Keratinocyte (primary cell): ENCODE results near the gene TLE6. TPM values are rescaled to one million over a fixed set of nuclear protein-coding genes. Genes with fewer than 3 reads are reported as not detected.

Source experiments
- DNase-seq: peaks from one replicate; pipeline ENCODE4 v3.0.0-alpha.2; 2011; ENCODE audit warnings: low read depth, missing footprints, low spot score
- FAIRE-seq: peaks from 2 replicates; lab custom pipeline; 2011; peaks lifted over from hg19 to GRCh38; lab: Jason Lieb, UNC
- H2AFZ ChIP-seq: 2 replicates; pipeline ENCODE4 v1.6.0; 2012; ENCODE audit warnings: low read length, control low read depth, inconsistent platforms; ENCODE audit not compliant: control insufficient read depth
- H3K27ac ChIP-seq: 2 replicates; pipeline ENCODE4 v1.5.1; 2011; ENCODE audit warnings: low read length; ENCODE audit not compliant: control insufficient read depth, insufficient read depth
- H3K27me3 ChIP-seq: 3 replicates; pipeline ENCODE4 v1.6.0; 2011; ENCODE audit warnings: low read length; ENCODE audit not compliant: control insufficient read depth, insufficient read depth; ENCODE audit errors: extremely low read depth
- H3K36me3 ChIP-seq, 2 experiments: 2 replicates in 1 of 2; 3 replicates in 1 of 2; pipeline ENCODE4 v1.5.1; 2011; ENCODE audit warnings: low read length in 2 of 2, mild to moderate bottlenecking in 1 of 2; ENCODE audit not compliant: control insufficient read depth in 2 of 2, insufficient read depth in 2 of 2; ENCODE audit errors: extremely low read depth in 1 of 2
- H3K4me1 ChIP-seq: 3 replicates; pipeline ENCODE4 v1.5.1; 2011; ENCODE audit warnings: low read length; ENCODE audit not compliant: control insufficient read depth, insufficient read depth; ENCODE audit errors: extremely low read depth
- H3K4me2 ChIP-seq: 3 replicates; pipeline ENCODE4 v1.6.0; 2011; ENCODE audit warnings: low read depth, low read length; ENCODE audit not compliant: control insufficient read depth, insufficient read depth; ENCODE audit errors: extremely low read depth
- H3K4me3 ChIP-seq, 3 experiments: fragments of 200-600 bp in 1 of 3; sonication (generic) in 1 of 3; 2 replicates in 2 of 3; 3 replicates in 1 of 3; pipeline ENCODE4 v1.5.1; 2011 to 2016; ENCODE audit warnings: low read length in 3 of 3, mild to moderate bottlenecking in 3 of 3, control low read depth in 2 of 3, inconsistent platforms in 1 of 3, low read depth in 1 of 3, mixed read lengths in 1 of 3, mixed run types in 1 of 3, moderate library complexity in 1 of 3; ENCODE audit not compliant: control insufficient read depth in 2 of 3, insufficient read depth in 2 of 3; ENCODE audit errors: extremely low read depth in 1 of 3
- H3K79me2 ChIP-seq: 2 replicates; pipeline ENCODE4 v1.6.0; 2012; ENCODE audit warnings: low read length; ENCODE audit not compliant: control insufficient read depth, insufficient read depth
- H3K9ac ChIP-seq: 3 replicates; pipeline ENCODE4 v1.6.0; 2011; ENCODE audit warnings: low read length; ENCODE audit not compliant: control insufficient read depth, insufficient read depth; ENCODE audit errors: extremely low read depth
- H3K9me1 ChIP-seq: 3 replicates; pipeline ENCODE4 v1.6.0; 2011; ENCODE audit warnings: low read length; ENCODE audit not compliant: control insufficient read depth, insufficient read depth; ENCODE audit errors: extremely low read depth
- H3K9me3 ChIP-seq: 2 replicates; pipeline ENCODE4 v1.5.1; 2012; ENCODE audit warnings: low read depth, low read length; ENCODE audit not compliant: control insufficient read depth
- H4K20me1 ChIP-seq: 3 replicates; pipeline ENCODE4 v1.6.0; 2011; ENCODE audit warnings: low read length; ENCODE audit not compliant: control insufficient read depth, insufficient read depth; ENCODE audit errors: extremely low read depth
- EZH2 ChIP-seq: IDR thresholded peaks from one replicate; pipeline ENCODE4 v1.6.1; 2012; ENCODE audit warnings: inconsistent platforms, mild to moderate bottlenecking, low read length, moderate library complexity
- dilution Hi-C: fragments of 300-500 bp; cut with MboI; formaldehyde crosslinking; loops from one replicate; pipeline ENCODE4 v1.7.0; 2020; ENCODE audit warnings: low sequenced_read_pairs; ENCODE audit not compliant: extremely low pct_ligation_motif_present
- polyA plus RNA-seq, 5 experiments: library from polyadenylated mRNA; depleted of rRNA in 3 of 5; stranded (reverse) in 3 of 5; stranded (forward) in 1 of 5; unstranded in 1 of 5; fragments of >200 nt; gene quantifications; 1 replicate in 1 of 5; 2 replicates in 3 of 5; 3 replicates in 1 of 5; pipeline versions ENCODE4 v1.2.1 to v1.2.3, GENCODE V29; 2011 to 2012; ENCODE audit warnings: missing spikeins in 2 of 5, low read depth in 1 of 5, low replicate concordance in 1 of 5
- TF ChIP-seq, protein P1 (sequence below), 3 experiments: IDR thresholded peaks in 1 of 3; conservative IDR thresholded peaks in 1 of 3; optimal IDR thresholded peaks in 1 of 3; 2 replicates in 2 of 3; 3 replicates in 1 of 3; pipeline versions ENCODE3 to v1.5.1; 2011; ENCODE audit warnings: low read length in 3 of 3, mild to moderate bottlenecking in 3 of 3, moderate library complexity in 2 of 3, control low read depth in 1 of 3, inconsistent platforms in 1 of 3; ENCODE audit not compliant: insufficient read depth in 2 of 3; ENCODE audit errors: extremely low read depth in 1 of 3

The TLE6 gene
- polyA plus RNA-seq, 1 donor (not counting 4 experiments of a cell fraction or from before 2014, with no cell fraction given): 1.2 TPM

DNA sequence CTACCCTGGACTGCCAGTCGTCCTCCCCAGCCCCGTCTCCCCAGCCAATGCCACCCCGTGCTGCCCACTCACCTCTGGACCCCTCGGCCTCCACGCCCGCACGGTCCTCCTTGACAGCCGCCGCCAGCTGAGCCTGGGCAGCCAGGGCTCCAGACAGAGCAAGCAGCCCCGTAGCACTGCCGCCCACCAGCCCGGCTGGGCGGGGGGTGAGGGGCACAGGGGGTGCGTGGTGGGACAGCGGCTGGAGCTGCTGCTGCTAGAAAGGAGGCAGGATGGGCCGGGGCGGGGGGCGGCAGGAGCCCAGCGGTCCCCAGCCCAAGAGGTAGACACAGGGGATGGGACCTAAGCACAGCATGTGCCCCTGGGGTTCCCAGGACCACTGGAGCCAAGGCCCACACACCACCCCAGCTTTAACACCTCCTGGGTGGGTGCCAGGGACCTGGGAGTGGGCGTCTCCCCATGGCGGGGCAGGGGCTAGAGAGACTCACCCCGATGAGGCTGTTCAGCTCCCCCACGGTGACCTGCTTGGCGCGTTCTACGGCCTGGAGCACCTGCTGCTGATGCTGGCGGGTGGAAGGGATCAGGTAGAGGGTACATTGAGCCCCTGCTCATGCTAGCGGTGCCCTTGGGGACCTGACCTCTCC lies 42.0 kb downstream of the TLE6 start:
- DNase-seq (no peak), FAIRE-seq (no peak)
- Histone ChIP-seq H3K79me2 (no peaks in the 10 kb centered on the region), H4K20me1 (no peaks in the 10 kb centered on the region), H3K27ac (no peak overlapping the region), H3K4me3 (no peak overlapping the region), H2AFZ (no peak overlapping the region), H3K36me3 (no peaks in the 10 kb centered on the region), H3K9me3 (no peaks in the 10 kb centered on the region), H3K9me1 (no peaks in the 10 kb centered on the region), H3K4me1 (no peaks in the 10 kb centered on the region), H3K4me2 (no peak overlapping the region), H3K27me3 (no peaks in the 10 kb centered on the region), H3K9ac (no peak overlapping the region)
- TF ChIP-seq, protein P1, sequence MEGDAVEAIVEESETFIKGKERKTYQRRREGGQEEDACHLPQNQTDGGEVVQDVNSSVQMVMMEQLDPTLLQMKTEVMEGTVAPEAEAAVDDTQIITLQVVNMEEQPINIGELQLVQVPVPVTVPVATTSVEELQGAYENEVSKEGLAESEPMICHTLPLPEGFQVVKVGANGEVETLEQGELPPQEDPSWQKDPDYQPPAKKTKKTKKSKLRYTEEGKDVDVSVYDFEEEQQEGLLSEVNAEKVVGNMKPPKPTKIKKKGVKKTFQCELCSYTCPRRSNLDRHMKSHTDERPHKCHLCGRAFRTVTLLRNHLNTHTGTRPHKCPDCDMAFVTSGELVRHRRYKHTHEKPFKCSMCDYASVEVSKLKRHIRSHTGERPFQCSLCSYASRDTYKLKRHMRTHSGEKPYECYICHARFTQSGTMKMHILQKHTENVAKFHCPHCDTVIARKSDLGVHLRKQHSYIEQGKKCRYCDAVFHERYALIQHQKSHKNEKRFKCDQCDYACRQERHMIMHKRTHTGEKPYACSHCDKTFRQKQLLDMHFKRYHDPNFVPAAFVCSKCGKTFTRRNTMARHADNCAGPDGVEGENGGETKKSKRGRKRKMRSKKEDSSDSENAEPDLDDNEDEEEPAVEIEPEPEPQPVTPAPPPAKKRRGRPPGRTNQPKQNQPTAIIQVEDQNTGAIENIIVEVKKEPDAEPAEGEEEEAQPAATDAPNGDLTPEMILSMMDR (optimal IDR thresholded peaks at IDR 0.05 in 1 of 3, IDR thresholded peaks at IDR 0.05 in 1 of 3, conservative IDR thresholded peaks at IDR 0.05 in 1 of 3; ENCODE audit: extremely low read depth in 1 of 3, insufficient read depth in 2 of 3, low read length in 3 of 3): no peak
- no peak for TF ChIP-seq EZH2
- dilution Hi-C loops: no loop called here

DNA sequence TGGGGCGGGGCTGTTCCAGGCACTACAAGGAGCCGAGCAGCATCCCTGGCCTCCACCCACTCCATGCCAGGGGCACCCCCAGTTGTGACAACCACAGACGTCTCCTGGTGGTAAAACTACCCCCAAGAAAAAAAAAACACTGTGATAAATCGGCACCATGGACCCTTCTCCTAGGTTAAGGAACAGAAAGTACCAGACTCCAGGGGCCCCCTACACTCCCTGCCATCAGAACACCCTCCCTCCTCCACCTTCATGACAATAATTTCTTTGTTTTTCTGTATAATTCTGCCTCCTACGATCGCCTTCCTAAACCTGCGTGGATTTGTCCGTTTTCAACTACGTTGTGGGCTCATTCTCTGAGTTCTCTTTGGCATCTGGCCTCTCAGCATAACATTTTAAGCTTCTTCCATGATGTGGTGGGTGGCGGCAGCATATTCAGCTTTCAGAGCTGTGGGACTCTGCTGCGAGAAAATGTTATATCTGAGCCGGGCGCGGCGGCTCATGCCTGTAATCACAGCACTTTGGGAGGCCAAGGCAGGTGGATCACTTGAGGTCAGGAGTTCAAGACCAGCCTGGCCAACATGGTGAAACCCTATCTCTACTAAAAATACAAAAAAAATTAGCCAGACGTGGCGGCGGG lies 43.1 kb downstream of the TLE6 start:
- Histone ChIP-seq H3K27me3 (no peaks in the 10 kb centered on the region), H3K9ac (no peak overlapping the region), H3K79me2 (no peaks in the 10 kb centered on the region), H3K4me1 (no peaks in the 10 kb centered on the region), H3K36me3 (no peaks in the 10 kb centered on the region), H3K4me3 (no peak overlapping the region), H3K27ac (no peak overlapping the region), H3K9me3 (no peaks in the 10 kb centered on the region), H3K9me1 (no peaks in the 10 kb centered on the region), H3K4me2 (no peak overlapping the region), H2AFZ (no peak overlapping the region), H4K20me1 (no peaks in the 10 kb centered on the region)
- no peak for DNase-seq
- dilution Hi-C loops: no loop called here
- TF ChIP-seq, protein P1 (optimal IDR thresholded peaks at IDR 0.05 in 1 of 3, IDR thresholded peaks at IDR 0.05 in 1 of 3, conservative IDR thresholded peaks at IDR 0.05 in 1 of 3; ENCODE audit: extremely low read depth in 1 of 3, insufficient read depth in 2 of 3, low read length in 3 of 3): no peak
- TF ChIP-seq EZH2: no peak
- no peak for FAIRE-seq
